ENCODE measurements around the gene ARNT2.

Gene ARNT2

GRCh38 chr15:80559320-80559693 is 155.1 kb downstream of the ARNT2 start:
- no peak for DNase-seq

- no peak for DNase-seq
These were observed 155.6 kb downstream of the ARNT2 start for GRCh38 chr15:80559761-80560160.

- DNase-seq, result no peak
These were observed 156.6 kb downstream of the ARNT2 start for GRCh38 chr15:80560601-80561400.

GRCh38 chr15:80561500-80561899 is 157.3 kb downstream of the ARNT2 start:
- no peak for DNase-seq

- DNase-seq, result no peak
These were observed 157.9 kb downstream of the ARNT2 start for GRCh38 chr15:80562033-80562432.

GRCh38 chr15:80562846-80563245 is 158.7 kb downstream of the ARNT2 start:
- DNase-seq, result no peak

- DNase-seq, result no peak
These were observed 159.3 kb downstream of the ARNT2 start for GRCh38 chr15:80563372-80563997.

- DNase-seq, result no peak
These were observed 159.9 kb downstream of the ARNT2 start for GRCh38 chr15:80564056-80564455.

- DNase-seq, result no peak
These were observed 161.2 kb downstream of the ARNT2 start for GRCh38 chr15:80565398-80565797.

GRCh38 chr15:80565988-80566387 is 161.8 kb downstream of the ARNT2 start:
- DNase-seq, result no peak

GRCh38 chr15:80567721-80568157 is 163.6 kb downstream of the ARNT2 start:
- DNase-seq, result no peak

- DNase-seq, result no peak
These were observed 164.1 kb downstream of the ARNT2 start for GRCh38 chr15:80568298-80568697.

GRCh38 chr15:80568876-80569605 is 164.9 kb downstream of the ARNT2 start:
- no peak for DNase-seq

- no peak for DNase-seq
These were observed 165.5 kb downstream of the ARNT2 start for GRCh38 chr15:80569656-80570055.

GRCh38 chr15:80570553-80570952 is 166.4 kb downstream of the ARNT2 start:
- no peak for DNase-seq

- no peak for DNase-seq
These were observed 168.2 kb downstream of the ARNT2 start for GRCh38 chr15:80572337-80572736.

GRCh38 chr15:80573606-80574005 is 169.4 kb downstream of the ARNT2 start:
- no peak for DNase-seq

- DNase-seq, result no peak
These were observed 170.4 kb downstream of the ARNT2 start for GRCh38 chr15:80574590-80574989.

GRCh38 chr15:80576519-80577090 is 172.4 kb downstream of the ARNT2 start:
- no peak for DNase-seq

- no peak for DNase-seq
These were observed 173.5 kb downstream of the ARNT2 start for GRCh38 chr15:80577552-80578205.

GRCh38 chr15:80578206-80578595 is 174.0 kb downstream of the ARNT2 start:
- DNase-seq, result no peak

- DNase-seq, result no peak
These were observed 174.7 kb downstream of the ARNT2 start for GRCh38 chr15:80578871-80579270.

- no peak for DNase-seq
These were observed 175.4 kb downstream of the ARNT2 start for GRCh38 chr15:80579611-80580010.
